ENCODE data around the gene MYO15B.

Gene MYO15B

DNA sequence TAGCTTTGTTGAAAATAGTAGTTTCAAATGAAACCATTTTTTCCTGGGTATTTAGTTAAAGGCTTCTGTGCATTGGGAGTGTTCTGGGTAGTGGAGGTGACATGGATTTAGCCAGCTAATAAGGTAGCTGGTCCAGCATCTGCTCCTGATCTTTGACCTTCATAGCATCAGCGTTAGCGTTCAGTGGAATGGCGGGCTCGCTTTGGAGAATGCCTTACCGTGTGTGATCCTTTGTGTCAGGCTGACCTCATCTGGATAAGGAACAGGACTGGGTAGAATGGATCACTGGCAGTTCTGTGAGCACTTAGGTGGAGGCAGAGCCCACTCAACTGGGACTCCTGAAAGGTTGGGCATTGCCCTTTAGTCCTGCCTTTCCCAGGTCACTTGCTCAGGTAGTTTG is 83.3 kb downstream of the MYO15B start:
- no peak for DNase-seq

DNA sequence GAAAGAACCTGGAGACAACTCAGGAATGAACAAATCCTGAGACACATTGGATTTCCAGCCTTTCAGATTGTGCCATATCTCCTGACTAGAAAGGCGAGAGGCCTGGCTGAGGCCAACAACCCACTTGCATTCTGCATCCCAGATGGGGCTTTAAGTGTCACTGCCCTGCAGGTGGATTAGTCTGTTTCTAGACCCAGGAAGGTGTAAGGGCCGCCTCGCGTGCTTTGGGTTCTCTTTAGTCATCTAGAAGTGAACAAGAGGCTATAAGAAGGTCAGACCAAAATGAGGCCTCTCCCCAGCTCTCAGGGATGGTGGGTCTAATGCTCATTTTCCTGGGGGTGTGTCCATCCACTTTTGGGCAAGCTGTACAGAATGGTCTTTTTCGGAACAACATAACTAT is 84.4 kb downstream of the MYO15B start:
- DNase-seq = no peak

DNA sequence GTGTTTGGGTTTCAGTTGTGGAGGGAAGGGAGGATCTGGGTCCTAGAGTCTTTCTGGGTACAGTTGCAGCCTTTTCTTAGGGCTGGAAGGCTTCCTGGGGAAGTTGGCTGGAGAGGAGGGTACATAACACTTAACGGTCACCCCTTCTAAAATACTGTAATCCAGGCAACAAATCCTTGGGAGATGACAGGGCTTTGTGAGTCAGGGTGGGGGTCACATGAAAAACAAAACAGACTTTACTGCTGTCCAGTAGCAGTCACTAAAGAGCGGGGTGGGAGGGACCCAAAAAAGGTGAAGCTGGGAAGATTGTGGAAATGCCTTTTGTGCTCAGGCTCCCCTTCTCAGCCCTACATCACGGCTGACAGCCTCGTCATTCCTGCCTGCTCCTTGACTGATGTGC is 85.9 kb downstream of the MYO15B start:
- no peak for DNase-seq

Measured in activated CD8-positive, alpha-beta memory T cell treated with anti-CD3 and anti-CD28 coated beads for 24 hours (primary cell).